Right atrium auricular region (tissue), 2 donors: ENCODE measurements around the gene SLU7. TPM values are rescaled to one million over a fixed set of nuclear protein-coding genes. Genes with fewer than 3 reads are reported as not detected.

ENCODE experiments used
- DNase-seq: peaks from one replicate; pipeline ENCODE4 v3.0.0-alpha.2; 2019; ENCODE audit warnings: low spot score
- H3K27ac ChIP-seq, 2 donors: fragments of 200-600 bp; sonication (generic); 1 replicate in 1 of 2; 2 replicates in 1 of 2; pipeline ENCODE4 v1.5.1; 2016 to 2019
- H3K27me3 ChIP-seq, 2 donors: fragments of 200-600 bp; sonication (generic); one replicate each; pipeline versions ENCODE4 v1.5.1 to v1.6.0; 2017 to 2019
- H3K36me3 ChIP-seq: fragments of 200-600 bp; sonication (generic); one replicate; pipeline ENCODE4 v1.5.1; 2016
- H3K4me1 ChIP-seq, 2 donors: fragments of 200-600 bp; sonication (generic); one replicate each; pipeline versions ENCODE4 v1.5.1 to v1.6.0; 2017 to 2019
- H3K4me3 ChIP-seq, 2 donors: fragments of 200-600 bp; sonication (generic); 1 replicate in 1 of 2; 2 replicates in 1 of 2; pipeline ENCODE4 v1.5.1; 2017 to 2019; ENCODE audit warnings: mild to moderate bottlenecking in 1 of 2, moderate library complexity in 1 of 2
- H3K9me3 ChIP-seq, 2 donors: fragments of 200-600 bp; sonication (generic); one replicate each; pipeline ENCODE4 v1.5.1; 2019
- total RNA-seq, 2 donors: library from RNA; depleted of rRNA; stranded (reverse); fragments of >200 nt; gene quantifications; one replicate each; pipeline ENCODE4 v1.1.0, GENCODE V29; 2016
- TF ChIP-seq, protein P1 (sequence below), 2 donors: fragments of 200-600 bp; sonication (generic); IDR thresholded peaks; one replicate each; pipeline ENCODE4 v1.5.1; 2019; ENCODE audit warnings: antibody characterized with exemption in 2 of 2

Gene SLU7
- total RNA-seq, 2 donors from 2014 or later, result 55.0 to 55.2 TPM

- H3K27me3 ChIP-seq, result no peaks in the 10 kb centered on the region
- H3K9me3 ChIP-seq, result no peaks in the 10 kb centered on the region
- TF ChIP-seq, protein P1, sequence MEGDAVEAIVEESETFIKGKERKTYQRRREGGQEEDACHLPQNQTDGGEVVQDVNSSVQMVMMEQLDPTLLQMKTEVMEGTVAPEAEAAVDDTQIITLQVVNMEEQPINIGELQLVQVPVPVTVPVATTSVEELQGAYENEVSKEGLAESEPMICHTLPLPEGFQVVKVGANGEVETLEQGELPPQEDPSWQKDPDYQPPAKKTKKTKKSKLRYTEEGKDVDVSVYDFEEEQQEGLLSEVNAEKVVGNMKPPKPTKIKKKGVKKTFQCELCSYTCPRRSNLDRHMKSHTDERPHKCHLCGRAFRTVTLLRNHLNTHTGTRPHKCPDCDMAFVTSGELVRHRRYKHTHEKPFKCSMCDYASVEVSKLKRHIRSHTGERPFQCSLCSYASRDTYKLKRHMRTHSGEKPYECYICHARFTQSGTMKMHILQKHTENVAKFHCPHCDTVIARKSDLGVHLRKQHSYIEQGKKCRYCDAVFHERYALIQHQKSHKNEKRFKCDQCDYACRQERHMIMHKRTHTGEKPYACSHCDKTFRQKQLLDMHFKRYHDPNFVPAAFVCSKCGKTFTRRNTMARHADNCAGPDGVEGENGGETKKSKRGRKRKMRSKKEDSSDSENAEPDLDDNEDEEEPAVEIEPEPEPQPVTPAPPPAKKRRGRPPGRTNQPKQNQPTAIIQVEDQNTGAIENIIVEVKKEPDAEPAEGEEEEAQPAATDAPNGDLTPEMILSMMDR (IDR thresholded peaks at IDR 0.05), result no peak
- peaks cover 0 to 51% of the 10 kb centered on the region in 2 donors for H3K4me1 ChIP-seq
- H3K27ac ChIP-seq, result peak overlapping the region; percentile 51 to 73
- no peak overlapping the region for H3K4me3 ChIP-seq
- no peaks in the 10 kb centered on the region for H3K36me3 ChIP-seq
- DNase-seq, result no peak
Observed at GRCh38 chr5:160356550-160357347, 62.1 kb downstream of the SLU7 start.

- Histone ChIP-seq H3K4me1 (peaks cover 0 to 33% of the 10 kb centered on the region in 2 donors), H3K36me3 (no peaks in the 10 kb centered on the region), H3K9me3 (no peaks in the 10 kb centered on the region), H3K27me3 (no peaks in the 10 kb centered on the region), H3K4me3 (no peak overlapping the region), H3K27ac (no peak overlapping the region)
- no peak for DNase-seq
- TF ChIP-seq, protein P1 (IDR thresholded peaks at IDR 0.05), result no peak
Observed at GRCh38 chr5:160354666-160355065, 64.2 kb downstream of the SLU7 start.

DNA sequence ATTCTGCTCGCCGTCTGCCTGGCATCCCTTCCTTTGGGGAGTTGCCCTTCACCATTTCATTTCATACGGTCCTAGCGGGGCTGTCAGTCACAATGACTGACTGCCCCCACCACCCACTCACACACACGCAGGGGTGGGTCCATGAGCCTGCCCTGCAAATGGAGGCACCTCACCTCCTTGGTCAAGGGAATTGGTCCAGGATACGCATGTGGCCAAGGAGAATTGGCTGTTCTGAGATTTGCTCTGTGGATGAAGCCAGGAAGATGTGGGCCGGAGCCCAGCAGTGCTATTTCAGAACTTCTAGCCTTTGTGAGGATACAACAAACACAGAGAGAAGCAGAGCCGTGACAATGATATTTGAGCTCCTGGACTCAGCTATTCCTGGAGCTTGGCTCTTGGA, 65.5 kb downstream of the SLU7 start:
- no peak for DNase-seq
- TF ChIP-seq, protein P1 (IDR thresholded peaks at IDR 0.05), result no peak
- Histone ChIP-seq H3K27me3 (no peaks in the 10 kb centered on the region), H3K9me3 (no peaks in the 10 kb centered on the region), H3K27ac (no peak overlapping the region), H3K4me1 (peaks cover 0 to 21% of the 10 kb centered on the region in 2 donors), H3K4me3 (no peak overlapping the region), H3K36me3 (no peaks in the 10 kb centered on the region)

GRCh38 chr5:160352308-160352707, 66.6 kb downstream of the SLU7 start:
- H3K27ac ChIP-seq, result no peak overlapping the region
- H3K36me3 ChIP-seq, result no peaks in the 10 kb centered on the region
- TF ChIP-seq, protein P1 (IDR thresholded peaks at IDR 0.05), result no peak
- H3K4me3 ChIP-seq, result no peak overlapping the region
- DNase-seq, result no peak
- no peaks in the 10 kb centered on the region for H3K9me3 ChIP-seq
- H3K27me3 ChIP-seq, result no peaks in the 10 kb centered on the region
- peaks cover 0 to 10% of the 10 kb centered on the region in 2 donors for H3K4me1 ChIP-seq

Other genes starting within 250 kb of the SLU7 start
- gene FABP6, start 189.6 kb downstream of the SLU7 start, total RNA-seq, result not detected
- 1 to 10 TPM; 2.7 to 5.5 TPM for gene CCNJL, start 106.5 kb downstream of the SLU7 start, total RNA-seq
- 1 to 10 TPM; 1.5 to 2.2 TPM for gene C1QTNF2, start 48.5 kb downstream of the SLU7 start, total RNA-seq
- gene FAM200C, start 19.0 kb downstream of the SLU7 start, total RNA-seq, result 1 to 10 TPM; 3.3 to 4.2 TPM
- gene PTTG1, start 2.8 kb upstream of the SLU7 start, total RNA-seq, result 1 to 10 TPM; 4.0 to 5.9 TPM